GM10248 (cell line): ENCODE results near the gene RAD9B.

Experiments
- CTCF ChIA-PET: fragments of 300-600 bp; sonication (Branson Sonifier 250); formaldehyde crosslinking; extraction: SDS; loops from one replicate; lab custom pipeline; 2021; ENCODE audit warnings: antibody characterized with exemption; lab: Yijun Ruan, JAX
- POLR2A ChIA-PET: fragments of 350-650 bp; sonication (Branson Sonifier 250); formaldehyde crosslinking; extraction: SDS; loops from one replicate; lab custom pipeline; 2020; ENCODE audit warnings: antibody characterized with exemption; lab: Yijun Ruan, JAX
- DNase-seq: peaks from one replicate; pipeline ENCODE4 v3.0.0; 2012; ENCODE audit errors: extremely low spot score
- TF ChIP-seq, protein P1 (sequence below): IDR thresholded peaks from 2 replicates; pipeline ENCODE4 v1.5.1; 2012; ENCODE audit warnings: mild to moderate bottlenecking, low read depth; ENCODE audit errors: extremely low read depth, missing control alignments, control extremely low read depth

RAD9B gene

DNA sequence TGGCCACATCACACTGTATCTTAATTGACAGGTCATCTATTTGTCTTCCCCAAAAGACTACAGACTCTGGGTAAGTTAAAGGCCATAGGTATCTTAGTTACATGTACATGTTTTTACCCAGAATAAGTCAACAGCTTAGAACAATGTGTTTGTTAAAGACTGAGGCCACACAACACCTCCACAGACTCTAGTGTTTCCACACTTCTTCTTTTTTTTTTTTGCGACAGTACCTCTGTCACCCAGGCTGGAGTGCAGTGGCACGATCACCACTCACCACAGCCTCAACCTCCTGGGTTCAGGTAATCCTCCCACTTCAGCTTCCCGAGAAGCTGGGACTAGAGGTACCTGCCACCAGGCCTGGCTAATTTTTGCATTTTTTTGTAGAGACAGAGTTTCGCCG lies 35.3 kb upstream of the RAD9B start:
- no peak for DNase-seq
- ChIA-PET POLR2A (interaction anchor here (2.0 kb wide), 1 partner anchor 134 kb away, joined by 6 read pairs; no protein-coding TSS in a partner anchor), CTCF (interaction anchor here (4.9 to 6.3 kb wide), 3 partner anchors 10 to 134 kb away, joined by 40 to 71 read pairs (median 58); partner anchors contain the start of gene ARPC3)
- TF ChIP-seq, protein P1, sequence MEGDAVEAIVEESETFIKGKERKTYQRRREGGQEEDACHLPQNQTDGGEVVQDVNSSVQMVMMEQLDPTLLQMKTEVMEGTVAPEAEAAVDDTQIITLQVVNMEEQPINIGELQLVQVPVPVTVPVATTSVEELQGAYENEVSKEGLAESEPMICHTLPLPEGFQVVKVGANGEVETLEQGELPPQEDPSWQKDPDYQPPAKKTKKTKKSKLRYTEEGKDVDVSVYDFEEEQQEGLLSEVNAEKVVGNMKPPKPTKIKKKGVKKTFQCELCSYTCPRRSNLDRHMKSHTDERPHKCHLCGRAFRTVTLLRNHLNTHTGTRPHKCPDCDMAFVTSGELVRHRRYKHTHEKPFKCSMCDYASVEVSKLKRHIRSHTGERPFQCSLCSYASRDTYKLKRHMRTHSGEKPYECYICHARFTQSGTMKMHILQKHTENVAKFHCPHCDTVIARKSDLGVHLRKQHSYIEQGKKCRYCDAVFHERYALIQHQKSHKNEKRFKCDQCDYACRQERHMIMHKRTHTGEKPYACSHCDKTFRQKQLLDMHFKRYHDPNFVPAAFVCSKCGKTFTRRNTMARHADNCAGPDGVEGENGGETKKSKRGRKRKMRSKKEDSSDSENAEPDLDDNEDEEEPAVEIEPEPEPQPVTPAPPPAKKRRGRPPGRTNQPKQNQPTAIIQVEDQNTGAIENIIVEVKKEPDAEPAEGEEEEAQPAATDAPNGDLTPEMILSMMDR = no peak

DNA sequence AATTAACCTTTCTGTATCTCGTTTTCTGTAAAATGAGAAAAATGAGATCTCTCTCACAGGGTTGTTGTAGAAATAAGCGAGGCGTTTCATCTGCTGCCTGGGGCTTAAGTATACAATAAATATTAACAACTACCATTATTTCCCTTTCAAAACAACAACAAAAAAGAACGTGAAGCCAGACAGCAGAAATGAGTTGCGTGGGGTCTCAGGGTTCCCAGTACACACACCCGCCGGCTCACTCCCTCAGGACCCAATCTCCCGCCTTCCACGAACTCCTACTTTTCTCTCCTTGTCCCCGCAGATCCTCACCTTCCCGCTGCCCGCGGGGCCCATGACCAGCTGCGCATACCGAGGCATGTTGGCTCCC lies 34.3 kb upstream of the RAD9B start:
- TF ChIP-seq, protein P1 = no peak
- no peak for DNase-seq
- POLR2A ChIA-PET = interaction anchor here (0.6 to 2.0 kb wide), 7 partner anchors 11 to 146 kb away, joined by 3 to 7 read pairs (median 3); partner anchors contain the start of gene ARPC3
- CTCF ChIA-PET = interaction anchor here (0.7 to 6.3 kb wide), 26 partner anchors 10 to 430 kb away, joined by 3 to 71 read pairs (median 5); partner anchors contain the start of genes ARPC3, RAD9B, TCTN1 and VPS29

DNA sequence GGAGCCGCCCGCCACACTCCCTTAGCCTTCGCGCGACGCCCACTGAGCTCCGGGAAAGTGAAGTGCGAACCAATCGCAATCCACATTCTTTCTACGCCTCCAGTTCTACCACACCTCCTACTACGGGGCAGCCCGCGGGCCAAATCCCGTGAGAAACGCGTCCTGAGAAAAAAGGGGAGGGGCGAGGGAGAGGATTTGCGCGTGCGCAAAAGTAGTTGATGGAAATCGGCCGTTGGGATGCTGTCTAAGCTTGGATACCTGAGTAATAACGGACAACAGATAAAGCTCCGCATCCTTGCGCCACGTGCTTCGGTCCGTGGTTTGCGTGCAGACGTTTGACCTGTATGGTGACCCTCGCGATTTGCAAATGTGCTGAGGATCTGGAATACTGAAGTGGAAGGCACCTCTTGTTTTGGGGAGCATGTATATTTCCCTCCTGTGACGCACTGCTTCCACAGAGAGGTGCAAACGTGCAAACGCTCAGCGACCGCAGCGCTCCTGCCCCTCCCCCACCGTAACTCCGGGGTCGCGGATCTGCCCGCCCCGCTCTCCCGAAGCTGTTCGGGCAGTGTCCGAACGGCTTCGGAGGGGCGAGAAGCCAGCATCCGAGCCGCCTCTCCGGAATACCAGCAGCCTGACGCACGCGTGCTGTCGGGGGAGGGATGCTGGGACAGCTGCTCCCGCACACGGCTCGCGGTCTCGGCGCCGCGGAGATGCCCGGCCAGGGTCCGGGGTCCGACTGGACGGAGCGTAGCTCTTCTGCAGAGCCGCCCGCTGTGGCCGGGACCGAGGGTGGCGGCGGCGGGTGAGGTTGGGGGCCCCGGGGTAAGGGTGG lies 33.7 kb upstream of the RAD9B start, which contains the start of the genes FAM216A and GPN3:
Gene FAM216A, plus strand, starts transcription at position 632 of the 835 bp plus-strand sequence. Its CDS starts 31 bp downstream, at position 663.
Gene GPN3, minus strand, starts transcription at position 44 of the 835 bp plus-strand sequence. CDS start 54 bp downstream, outside the sequence.
- ChIA-PET CTCF (interaction anchor here (0.6 to 6.3 kb wide), 44 partner anchors 9 to 503 kb away, joined by 3 to 71 read pairs (median 4); partner anchors contain the start of genes ARPC3, RAD9B, TCTN1 and VPS29), POLR2A (interaction anchor here (0.6 to 2.0 kb wide), 7 partner anchors 11 to 145 kb away, joined by 3 to 7 read pairs (median 3); partner anchors contain the start of gene ARPC3)
- TF ChIP-seq, protein P1 = no peak
- peak; percentile 96 for DNase-seq

DNA sequence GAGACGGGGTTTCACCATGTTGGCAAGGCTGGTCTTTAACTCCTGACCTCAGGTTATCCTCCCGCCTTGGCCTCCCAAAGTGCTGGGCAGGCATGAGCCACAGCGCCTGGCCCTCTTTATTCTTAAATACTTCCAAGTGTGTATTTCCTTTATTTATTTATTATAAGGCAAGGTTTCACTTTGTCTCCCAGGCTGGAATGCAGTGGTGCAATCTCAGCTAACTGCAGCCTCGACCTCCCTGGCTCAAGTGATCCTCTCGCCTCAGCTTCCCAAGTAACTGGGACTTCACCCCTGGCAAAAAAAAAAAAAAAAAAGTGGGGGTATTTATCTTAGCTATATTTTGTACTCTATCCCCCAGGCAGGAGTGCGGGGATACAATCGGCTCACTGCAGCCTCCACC lies 26.7 kb upstream of the RAD9B start:
- ChIA-PET CTCF (interaction anchor here (0.8 to 2.9 kb wide), 2 partner anchors 8 to 25 kb away, joined by 3 to 7 read pairs; partner anchors contain the start of gene ARPC3), POLR2A (interaction anchor here (0.6 kb wide), 2 partner anchors 183 to 354 kb away, joined by 3 read pairs; no protein-coding TSS in a partner anchor)
- TF ChIP-seq, protein P1 = no peak
- no peak for DNase-seq

DNA sequence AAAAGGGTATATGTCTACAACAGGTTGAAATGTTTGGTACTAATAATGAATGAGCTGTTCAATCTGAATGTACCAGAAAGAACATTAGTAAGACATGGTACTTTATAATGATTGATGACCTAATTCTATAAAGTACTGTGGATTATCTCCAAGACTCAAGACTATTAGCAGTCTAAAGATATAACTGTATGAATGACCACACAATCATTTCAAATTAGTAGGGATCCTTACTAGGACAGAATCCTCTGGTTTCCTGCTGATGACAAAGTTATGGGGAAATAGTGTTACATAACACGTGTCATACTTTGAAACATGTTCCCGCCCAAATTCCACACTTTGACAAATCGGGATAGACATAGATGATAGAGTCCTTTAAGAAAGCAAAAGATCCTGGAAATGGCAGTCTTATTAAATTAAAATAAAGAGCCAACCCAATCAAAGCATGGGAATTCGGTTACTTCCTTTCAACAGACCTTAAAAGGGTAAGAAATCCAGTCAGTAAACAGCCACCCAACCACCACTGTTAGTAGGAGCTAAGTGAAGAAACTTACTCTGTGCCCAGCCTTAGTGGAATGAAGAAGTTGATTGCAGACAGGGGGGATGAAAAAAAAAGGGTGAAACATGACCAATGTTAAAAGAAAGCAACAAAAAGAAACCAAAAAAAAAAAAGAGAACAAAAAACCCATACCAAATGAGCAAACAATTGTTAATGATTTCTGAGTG lies 3.0 kb upstream of the RAD9B start:
- no peak for DNase-seq
- POLR2A ChIA-PET = no interaction called here

More for the DNA sequence above, 3.0 kb upstream of the RAD9B start:
- TF ChIP-seq, protein P1 = no peak
- CTCF ChIA-PET = interaction anchor here (1.0 to 7.0 kb wide), 5 partner anchors 10 to 110 kb away, joined by 3 to 39 read pairs (median 8); partner anchors contain the start of genes FAM216A and GPN3
